Ovary (tissue), 10 donors: ENCODE data around the gene CST7. TPM values are rescaled to one million over a fixed set of nuclear protein-coding genes. Genes with fewer than 3 reads are reported as not detected.

Source experiments
- DNase-seq, 5 donors: peaks; one replicate each; pipeline ENCODE4 v3.0.0-alpha.2; 2019 to 2020
- H3K27ac ChIP-seq, 2 donors: fragments of 200-600 bp; one replicate each; pipeline versions ENCODE4 v1.5.1 to v1.8.0; 2019 to 2022
- H3K27me3 ChIP-seq: fragments of 200-600 bp; one replicate; pipeline ENCODE4 v1.8.0; 2022
- H3K36me3 ChIP-seq: fragments of 200-600 bp; sonication (generic); one replicate; pipeline ENCODE4 v1.5.1; 2019
- H3K4me1 ChIP-seq: one replicate; pipeline ENCODE4 v1.8.1; 2013; ENCODE audit warnings: mild to moderate bottlenecking, moderate library complexity; ENCODE audit not compliant: insufficient read depth
- H3K4me3 ChIP-seq: fragments of 200-600 bp; sonication (generic); one replicate; pipeline ENCODE4 v1.5.1; 2017
- H3K9me3 ChIP-seq, 2 donors: fragments of 200-600 bp in 1 of 2; sonication (generic) in 1 of 2; one replicate each; pipeline versions ENCODE4 v1.5.1 to v1.8.1; 2013 to 2019; ENCODE audit warnings: mild to moderate bottlenecking in 1 of 2, moderate library complexity in 1 of 2
- CTCF ChIP-seq, 3 donors: fragments of 450-650 bp in 2 of 3; fragments of 200-600 bp in 1 of 3; IDR thresholded peaks; one replicate each; pipeline versions ENCODE4 v1.5.1 to v1.8.0; 2016 to 2022; ENCODE audit warnings: antibody characterized with exemption in 3 of 3, mild to moderate bottlenecking in 1 of 3
- EP300 ChIP-seq: sonication (generic); formaldehyde crosslinking; IDR thresholded peaks from one replicate; pipeline ENCODE4 v1.6.1; 2017; ENCODE audit warnings: antibody characterized with exemption
- POLR2A ChIP-seq: fragments of 450-650 bp; IDR thresholded peaks from one replicate; pipeline ENCODE4 v1.6.1; 2017; ENCODE audit warnings: antibody characterized with exemption, mild to moderate bottlenecking, moderate library complexity
- WGBS, 3 donors: extraction: QIAGEN DNeasy Blood & Tissue Kit in 1 of 3; methylation state at CpG; one replicate each; pipeline versions ENCODE4 v1.1.5 to v1.1.7; 2013 to 2017; 5-methylcytosine and 5-hydroxymethylcytosine counted together
- intact Hi-C, 4 donors: fragments of 100-400 bp; cut with DNase I; formaldehyde crosslinking; loops; one replicate each; pipeline versions ENCODE4 v1.11.0 to v1.15.1; 2022 to 2023
- long read RNA-seq, 3 donors: library from polyadenylated mRNA in 2 of 3; unstranded in 2 of 3; transcript quantifications; one replicate each; pipeline ENCODE4 v2.0.0 and lab custom pipeline, GENCODE V29; 2021 to 2026
- polyA plus RNA-seq, 2 donors: library from polyadenylated mRNA; stranded (reverse); fragments of 200-250 nt in 1 of 2; fragments of 350-450 nt in 1 of 2; fragmentation: Illumina TruSeq in 1 of 2; extraction: RNeasy Lipid Tissue Mini Kit (QIAGEN cat#74804) in 1 of 2; gene quantifications; one replicate each; pipeline ENCODE4 v1.2.3, GENCODE V29; 2013 to 2014
- total RNA-seq, 7 donors: library from RNA; depleted of rRNA in 2 of 7; stranded (reverse); fragments of >200 nt in 2 of 7; fragmentation: NEBNext Ultra II Directional in 3 of 7; extraction: Animal tissue kit (Norgen Biotek cat#: 25700) in 3 of 7; gene quantifications; one replicate each; pipeline versions ENCODE4 v1.1.0 to v1.2.4, GENCODE V29; 2016 to 2023
- donor health status: DM: no; HTN: no; CAD: no; lungs with moderate emphysema.
- donor health status: DM: no; HTN: no; CAD: no.
- donor health status: Bipolar disorder and iron deficiency.
- donor health status: DM: yes; HTN: yes; CAD: no.
- donor health status: DM: no; HTN: no; CAD: no.
- donor health status: DM: yes; HTN: yes; CAD: no.

Gene CST7
- total RNA-seq: 1 to 10 TPM in 3 of 7 donors, under 1 TPM in 3, not detected in 1; 0.48 to 1.2 (median 0.90) TPM
- 1 to 10 TPM; 1.1 to 5.9 TPM for polyA plus RNA-seq
- long read RNA-seq, donor 1: 0 reads
- long read RNA-seq, donor 2, partial matches to known transcripts: 0 of 1 reads
- long read RNA-seq, donor 2, other reads (novel, unspliced or antisense): 0 of 1 reads
- long read RNA-seq, donor 3: 0 reads

DNA sequence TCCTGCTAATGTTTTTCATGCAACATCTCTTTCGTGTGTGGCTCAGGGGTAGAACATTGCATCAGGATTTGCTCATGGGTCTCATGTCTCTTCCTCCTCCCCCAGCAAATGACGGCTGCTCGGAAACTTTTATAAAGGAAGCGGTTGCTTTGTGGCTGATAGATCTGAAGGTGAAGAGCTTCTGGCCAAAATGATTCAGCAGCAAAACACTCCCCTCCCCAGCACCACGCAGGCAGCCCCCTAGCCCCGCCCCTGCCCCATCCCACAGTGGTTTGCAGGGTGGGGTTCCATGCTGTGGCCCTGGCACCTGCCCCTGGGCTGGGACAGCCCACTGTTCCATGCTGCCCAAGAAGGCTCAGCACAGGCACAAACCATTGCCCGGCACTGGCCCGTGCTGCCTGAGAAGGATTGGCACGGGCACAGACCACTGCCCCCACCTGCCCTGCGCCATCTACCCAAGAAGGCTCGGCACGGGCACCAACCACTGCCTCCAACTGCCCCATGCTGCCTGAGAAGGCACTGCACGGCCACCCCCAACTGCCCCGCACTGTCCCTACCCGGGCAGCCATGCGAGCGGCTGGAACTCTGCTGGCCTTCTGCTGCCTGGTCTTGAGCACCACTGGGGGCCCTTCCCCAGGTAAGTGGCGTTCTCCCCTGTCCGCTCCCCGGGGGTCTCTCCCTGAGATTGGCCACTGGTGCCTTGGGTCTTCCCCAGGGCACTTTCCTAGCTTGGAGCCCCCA, at the start of gene CST7:
Gene CST7 (plus strand): TSS at position 331 of the 741 bp plus-strand sequence. CDS start 237 bp downstream, at position 568.
- H3K9me3 ChIP-seq: no peaks in the 10 kb centered on the region
- intact Hi-C loops: no loop called here
- no peak within 1 kb of the TSS for H3K27ac ChIP-seq
- H3K36me3 ChIP-seq: no peaks in the 10 kb centered on the region
- no peak for DNase-seq
- H3K4me1 ChIP-seq: no peaks in the 10 kb centered on the region
- no peak within 1 kb of the TSS for H3K4me3 ChIP-seq
- 77 to 85% (median 81%) methylated on average over 17 to 20 of the region's 20 CpGs for WGBS, 3 donors
- TF ChIP-seq POLR2A (no peak), CTCF (IDR thresholded peaks at IDR 0.05) (no peak), EP300 (no peak)
- H3K27me3 ChIP-seq: no peaks in the 10 kb centered on the region

DNA sequence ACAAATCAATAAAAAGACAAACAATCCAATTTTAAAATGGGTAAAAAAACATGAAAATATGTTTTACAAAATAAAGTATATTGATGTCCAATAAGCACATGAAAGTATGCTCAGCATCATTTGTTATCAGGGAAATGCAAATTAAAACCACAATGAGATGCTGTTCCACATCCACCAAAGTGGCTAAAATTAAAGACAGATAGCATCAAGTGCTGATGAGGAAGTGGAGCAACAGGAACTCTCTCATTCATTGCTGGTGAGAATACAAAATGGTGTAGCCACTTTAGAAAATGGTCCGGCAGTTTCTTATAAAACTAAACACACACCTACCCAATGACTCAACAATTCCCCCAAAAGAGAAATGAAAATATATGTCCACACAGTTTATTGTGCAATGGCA, 42.3 kb upstream of the CST7 start:
- Histone ChIP-seq H3K36me3 (no peaks in the 10 kb centered on the region), H3K4me3 (no peak overlapping the region), H3K27me3 (no peaks in the 10 kb centered on the region), H3K27ac (no peak overlapping the region), H3K4me1 (no peaks in the 10 kb centered on the region), H3K9me3 (no peaks in the 10 kb centered on the region)
- no peak for DNase-seq
- intact Hi-C loops: no loop called here
- 0 to 96% (median 92%) methylated on average over 1 of the region's 1 CpG for WGBS, 3 donors
- TF ChIP-seq CTCF (IDR thresholded peaks at IDR 0.05) (no peak), POLR2A (no peak), EP300 (no peak)

- 89 to 95% (median 93%) methylated on average over 1 of the region's 1 CpG for WGBS, 3 donors
- no peaks in the 10 kb centered on the region for H3K27me3 ChIP-seq
- H3K9me3 ChIP-seq: no peaks in the 10 kb centered on the region
- no peaks in the 10 kb centered on the region for H3K4me1 ChIP-seq
- H3K36me3 ChIP-seq: no peaks in the 10 kb centered on the region
- DNase-seq: no peak
- TF ChIP-seq EP300: no peak
- TF ChIP-seq CTCF (IDR thresholded peaks at IDR 0.05): no peak
- no peak for TF ChIP-seq POLR2A
- no peak overlapping the region for H3K4me3 ChIP-seq
- intact Hi-C loops: no loop called here
- no peak overlapping the region for H3K27ac ChIP-seq
Observed at GRCh38 chr20:24908642-24909041, 40.4 kb upstream of the CST7 start.

- Histone ChIP-seq H3K36me3 (no peaks in the 10 kb centered on the region), H3K9me3 (no peaks in the 10 kb centered on the region), H3K27ac (no peak overlapping the region), H3K4me3 (no peak overlapping the region), H3K4me1 (no peaks in the 10 kb centered on the region), H3K27me3 (no peaks in the 10 kb centered on the region)
- no peak for DNase-seq
- intact Hi-C loops: no loop called here
- TF ChIP-seq POLR2A: no peak
- TF ChIP-seq CTCF (IDR thresholded peaks at IDR 0.05): no peak
- no peak for TF ChIP-seq EP300
- 71 to 87% (median 85%) methylated on average over 7 to 9 of the region's 9 CpGs for WGBS, 3 donors
Observed at GRCh38 chr20:24909086-24909780, 39.8 kb upstream of the CST7 start.
